Peyer's patch (tissue), 4 donors: ENCODE results near the gene NAA10. TPM values are rescaled to one million over a fixed set of nuclear protein-coding genes. Genes with fewer than 3 reads are reported as not detected.
A peak's percentile ranks its signal among the peaks of the same experiment; 100 is the strongest.

Experiments
- DNase-seq, 3 donors: peaks; one replicate each; pipeline ENCODE4 v3.0.0-alpha.2; 2017 to 2019
- H3K27ac ChIP-seq, 4 donors: fragments of 200-600 bp; sonication (generic); one replicate each; pipeline ENCODE4 v1.5.1; 2016 to 2019
- H3K27me3 ChIP-seq, 2 donors: fragments of 200-600 bp; sonication (generic); one replicate each; pipeline ENCODE4 v1.5.1; 2019
- H3K36me3 ChIP-seq, 3 donors: fragments of 200-600 bp; sonication (generic); one replicate each; pipeline ENCODE4 v1.5.1; 2016 to 2019
- H3K4me1 ChIP-seq, 4 donors: fragments of 200-600 bp; sonication (generic); one replicate each; pipeline ENCODE4 v1.5.1; 2016 to 2019
- H3K4me3 ChIP-seq, 4 donors: fragments of 200-600 bp; sonication (generic); 1 replicate in 3 of 4; 2 replicates in 1 of 4; pipeline ENCODE4 v1.5.1; 2016 to 2019; ENCODE audit warnings: mild to moderate bottlenecking in 1 of 4
- H3K9me3 ChIP-seq, 4 donors: fragments of 200-600 bp; sonication (generic); one replicate each; pipeline ENCODE4 v1.5.1; 2016 to 2019; ENCODE audit warnings: mild to moderate bottlenecking in 1 of 4
- CTCF ChIP-seq, 6 experiments: fragments of 450-650 bp in 4 of 6; fragments of 200-600 bp in 2 of 6; sonication (generic) in 1 of 6; IDR thresholded peaks; one replicate each; pipeline ENCODE4 v1.5.1; 2017 to 2019; ENCODE audit warnings: antibody characterized with exemption in 6 of 6, mild to moderate bottlenecking in 3 of 6, moderate library complexity in 1 of 6
- POLR2A ChIP-seq, 2 donors: fragments of 450-650 bp; IDR thresholded peaks; one replicate each; pipeline ENCODE4 v1.5.1; 2017; ENCODE audit warnings: antibody characterized with exemption in 2 of 2, mild to moderate bottlenecking in 2 of 2, moderate library complexity in 2 of 2
- total RNA-seq, 4 donors: library from RNA; depleted of rRNA; stranded (reverse); fragments of >200 nt; gene quantifications; one replicate each; pipeline ENCODE4 v1.1.0, GENCODE V29; 2016

Gene NAA10
- total RNA-seq, 4 donors from 2014 or later: 32.9 to 118 (median 54.1) TPM

GRCh38 chrX:153971450-153972367, 36.9 kb upstream of the NAA10 start, which contains the start of gene HCFC1:
HCFC1 (minus strand) TSS chrX:153971818; CDS start chrX:153970840, 978 bp downstream.
- Histone ChIP-seq H3K36me3 (no peaks in the 10 kb centered on the region), H3K4me3 (peak within 1 kb of the TSS; percentile 70 to 85 (median 79)), H3K27me3 (no peaks in the 10 kb centered on the region), H3K4me1 (peaks cover 0 to 47% (median 9%) of the 10 kb centered on the region in 4 donors), H3K27ac (peak within 1 kb of the TSS; percentile 99 to 100 (median 99)), H3K9me3 (no peaks in the 10 kb centered on the region)
- TF ChIP-seq CTCF (IDR thresholded peaks at IDR 0.05) (no peak), POLR2A (IDR thresholded peaks at IDR 0.05) (peak in 1 of 2 donors; percentile 15)
- DNase-seq: peak; percentile 88 to 97 (median 95)

GRCh38 chrX:153971124-153971449, 36.2 kb upstream of the NAA10 start:
- H3K4me1 ChIP-seq: peaks cover 0 to 53% (median 12%) of the 10 kb centered on the region in 4 donors
- H3K27me3 ChIP-seq: no peaks in the 10 kb centered on the region
- H3K9me3 ChIP-seq: no peaks in the 10 kb centered on the region
- peak overlapping the region; percentile 70 to 85 (median 79) for H3K4me3 ChIP-seq
- TF ChIP-seq CTCF (IDR thresholded peaks at IDR 0.05): no peak
- TF ChIP-seq POLR2A (IDR thresholded peaks at IDR 0.05): peak; percentile 27 to 71
- DNase-seq: peak; percentile 86 to 96 (median 91)
- no peaks in the 10 kb centered on the region for H3K36me3 ChIP-seq
- H3K27ac ChIP-seq: peak overlapping the region; percentile 99 to 100 (median 99)

- H3K27me3 ChIP-seq: no peaks in the 10 kb centered on the region
- peak overlapping the region; percentile 99 to 100 (median 99) for H3K27ac ChIP-seq
- no peaks in the 10 kb centered on the region for H3K36me3 ChIP-seq
- H3K4me1 ChIP-seq: peaks cover 0 to 58% (median 15%) of the 10 kb centered on the region in 4 donors
- no peaks in the 10 kb centered on the region for H3K9me3 ChIP-seq
- peak overlapping the region; percentile 70 to 85 (median 79) for H3K4me3 ChIP-seq
- no peak for DNase-seq
- TF ChIP-seq CTCF (IDR thresholded peaks at IDR 0.05) (no peak), POLR2A (IDR thresholded peaks at IDR 0.05) (no peak)
These were observed 35.7 kb upstream of the NAA10 start for GRCh38 chrX:153970357-153971123.

- H3K36me3 ChIP-seq: no peaks in the 10 kb centered on the region
- H3K27ac ChIP-seq: peak overlapping the region; percentile 99 to 100 (median 99)
- H3K4me3 ChIP-seq: peak overlapping the region; percentile 70 to 85 (median 79)
- H3K4me1 ChIP-seq: peaks cover 0 to 57% (median 15%) of the 10 kb centered on the region in 4 donors
- H3K9me3 ChIP-seq: no peaks in the 10 kb centered on the region
- TF ChIP-seq CTCF (IDR thresholded peaks at IDR 0.05) (no peak), POLR2A (IDR thresholded peaks at IDR 0.05) (no peak)
- no peaks in the 10 kb centered on the region for H3K27me3 ChIP-seq
- peak in 1 of 3 donors; percentile 66 for DNase-seq
These were observed 35.1 kb upstream of the NAA10 start for GRCh38 chrX:153969904-153970356.

- no peaks in the 10 kb centered on the region for H3K27me3 ChIP-seq
- no peaks in the 10 kb centered on the region for H3K36me3 ChIP-seq
- peaks cover 0 to 51% (median 15%) of the 10 kb centered on the region in 4 donors for H3K4me1 ChIP-seq
- peak overlapping the region; percentile 70 to 85 (median 79) for H3K4me3 ChIP-seq
- H3K27ac ChIP-seq: peak overlapping the region; percentile 99 to 100 (median 99)
- peak in 1 of 3 donors; percentile 49 for DNase-seq
- no peaks in the 10 kb centered on the region for H3K9me3 ChIP-seq
- TF ChIP-seq CTCF (IDR thresholded peaks at IDR 0.05) (no peak), POLR2A (IDR thresholded peaks at IDR 0.05) (no peak)
These were observed 34.5 kb upstream of the NAA10 start for GRCh38 chrX:153969125-153969903.
